ENCODE data around the gene CDC27.
A peak's percentile ranks its signal among the peaks of the same experiment; 100 is the strongest.
"Not testable (repeated sequence)": the region's sequence is repeated elsewhere in the genome, so short reads cannot be mapped to it uniquely, and the experiment has no call there.

CDC27 gene

DNA sequence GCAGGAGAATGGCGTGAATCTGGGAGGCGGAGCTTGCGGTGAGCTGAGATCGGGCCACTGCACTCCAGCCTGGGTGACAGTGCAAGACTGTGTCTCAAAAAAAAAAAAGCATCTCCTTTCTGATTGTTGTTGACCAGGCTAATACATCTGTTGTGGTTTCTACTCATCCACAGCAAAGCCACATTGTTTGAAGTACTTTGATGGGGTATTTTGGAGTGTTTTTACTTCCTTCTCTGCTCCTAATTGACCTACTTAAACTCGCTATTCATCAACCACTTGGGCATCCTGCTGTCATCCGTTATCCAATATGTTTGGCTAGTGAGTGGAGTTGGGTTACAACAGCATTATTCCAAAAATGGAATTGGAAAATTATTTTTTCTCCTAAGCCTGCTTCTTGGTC is 3.5 kb upstream of the CDC27 start:
- peak; percentile 55 for DNase-seq

DNA sequence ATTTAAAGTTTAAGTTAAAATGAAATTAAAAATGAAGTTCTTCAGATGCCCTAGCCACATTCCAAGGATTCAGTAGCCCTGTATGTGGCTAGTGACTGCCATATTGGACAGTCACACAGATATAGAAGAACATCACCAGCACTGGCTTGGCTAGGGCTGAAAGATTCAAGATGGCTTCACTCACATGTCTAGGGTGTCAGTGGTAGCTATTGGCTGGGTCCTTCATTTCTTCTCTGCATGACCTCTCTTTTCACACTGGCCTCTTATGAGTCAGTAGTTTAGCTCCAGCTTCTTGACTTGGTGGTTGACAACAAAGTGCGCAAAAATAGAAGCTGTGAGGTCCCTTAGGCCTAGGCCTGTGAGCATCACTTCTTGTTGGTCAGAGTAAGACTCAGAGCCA is 1.7 kb upstream of the CDC27 start:
- no peak for DNase-seq

DNA sequence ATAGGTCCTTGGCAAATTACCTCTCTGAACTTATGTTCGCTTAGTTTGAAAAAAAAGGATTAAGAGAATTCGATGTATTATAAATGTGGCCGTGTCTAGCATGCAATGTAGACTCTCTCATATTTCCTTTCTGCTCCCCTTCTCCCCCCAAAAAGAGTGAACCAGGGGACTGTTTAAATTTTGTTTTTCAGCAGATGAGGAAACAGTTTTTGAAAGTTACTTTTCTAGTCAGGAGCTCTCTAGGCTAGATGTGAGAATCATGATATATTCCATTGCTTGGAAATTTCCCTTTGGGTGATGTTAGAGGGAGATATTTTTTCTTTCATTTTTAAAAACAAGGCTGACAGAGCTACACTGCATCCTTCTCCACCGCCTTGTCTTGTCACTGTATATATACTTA is 1.1 kb upstream of the CDC27 start:
- DNase-seq: no peak

DNA sequence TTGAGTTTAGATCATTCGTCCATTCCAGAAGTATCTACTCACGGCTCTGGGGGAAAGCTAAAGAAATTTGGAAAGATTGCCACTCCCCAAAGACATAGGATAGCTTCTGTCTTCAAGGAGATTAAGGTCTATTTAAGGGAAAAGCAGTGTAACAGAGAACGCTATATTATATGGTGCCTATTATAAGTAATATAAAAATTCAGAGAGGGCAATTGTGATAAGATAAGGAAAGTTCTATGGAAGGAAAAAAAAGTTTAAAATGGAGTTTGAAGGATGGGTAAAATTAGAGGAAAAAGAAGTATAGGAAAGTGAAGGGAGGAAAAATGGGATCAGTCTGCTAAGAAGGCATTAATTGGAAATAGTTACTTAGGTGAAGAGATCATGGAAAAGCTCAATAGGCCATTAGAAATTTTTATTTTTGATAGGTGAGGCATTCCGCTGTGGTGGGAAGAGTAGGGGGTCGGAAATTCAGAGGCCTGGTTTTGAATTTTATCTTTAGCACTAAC is 690 bp upstream of the CDC27 start:
- no peak for DNase-seq

DNA sequence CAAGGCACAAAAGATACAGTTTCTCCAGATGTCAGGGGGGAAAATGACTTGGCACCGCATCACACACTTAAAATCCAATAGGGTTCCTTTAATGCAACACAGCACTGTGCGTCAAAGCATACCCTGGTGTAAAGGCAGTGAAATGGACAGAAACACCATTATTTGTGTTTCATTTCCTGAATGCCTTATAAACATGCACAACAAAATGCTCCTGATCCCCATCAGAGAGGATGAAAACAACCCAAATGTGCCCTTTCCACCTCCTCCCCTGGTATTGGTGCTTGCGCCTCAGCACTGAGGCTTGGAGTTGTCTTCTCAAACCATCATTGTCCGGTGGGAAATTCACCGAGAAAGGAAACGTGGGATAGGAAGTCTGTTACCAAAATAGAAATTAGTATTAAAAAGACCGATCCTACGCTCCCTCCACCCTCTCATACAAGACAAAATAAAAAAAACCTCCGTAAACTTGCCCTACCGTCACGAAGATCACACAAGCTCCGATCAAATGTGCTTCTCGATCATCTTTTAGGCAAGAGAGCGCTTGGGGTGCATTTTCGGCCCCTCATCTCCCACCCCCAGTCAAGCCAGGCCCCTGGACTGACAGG is 722 bp downstream of the CDC27 start:
- no peak for DNase-seq

DNA sequence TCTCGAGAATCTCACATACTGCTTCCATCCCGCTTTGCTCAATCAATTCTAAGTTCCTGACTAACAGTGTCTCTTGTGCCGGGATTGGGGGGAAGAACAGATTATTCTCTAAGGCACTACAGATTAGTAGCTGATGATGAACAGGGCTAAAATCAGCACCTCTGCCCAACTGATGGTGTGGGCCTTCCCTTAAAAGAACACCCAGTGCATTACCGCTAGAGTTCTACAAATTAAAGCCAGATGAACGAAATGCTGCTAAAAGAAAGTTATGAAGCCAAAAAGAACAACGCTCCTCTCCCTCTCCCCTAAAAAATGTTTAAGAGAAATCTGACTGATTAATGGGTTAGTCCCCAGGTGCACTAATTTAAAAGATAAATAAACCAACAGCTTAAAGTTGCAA is 4.4 kb downstream of the CDC27 start:
- DNase-seq: no peak

DNA sequence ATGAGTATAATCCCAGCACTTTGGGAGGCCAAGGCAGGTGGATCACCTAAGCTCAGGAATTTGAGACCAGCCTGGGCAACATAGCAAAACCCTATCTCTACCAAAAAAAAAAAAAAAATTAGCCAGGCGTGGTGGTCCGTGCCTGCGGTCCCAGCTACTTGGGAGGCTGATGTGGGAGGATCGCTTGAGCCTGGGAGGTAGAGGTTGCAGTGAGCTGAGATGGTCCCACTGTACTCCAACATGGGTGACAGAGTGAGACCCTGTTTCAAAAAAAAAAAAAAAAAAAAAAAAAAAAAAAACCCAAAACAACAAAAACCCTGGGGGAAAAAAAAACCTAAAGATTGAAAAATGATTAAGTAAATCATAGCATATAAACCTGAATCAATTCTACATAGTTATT is 8.1 kb downstream of the CDC27 start:
- DNase-seq: not testable (repeated sequence)

DNA sequence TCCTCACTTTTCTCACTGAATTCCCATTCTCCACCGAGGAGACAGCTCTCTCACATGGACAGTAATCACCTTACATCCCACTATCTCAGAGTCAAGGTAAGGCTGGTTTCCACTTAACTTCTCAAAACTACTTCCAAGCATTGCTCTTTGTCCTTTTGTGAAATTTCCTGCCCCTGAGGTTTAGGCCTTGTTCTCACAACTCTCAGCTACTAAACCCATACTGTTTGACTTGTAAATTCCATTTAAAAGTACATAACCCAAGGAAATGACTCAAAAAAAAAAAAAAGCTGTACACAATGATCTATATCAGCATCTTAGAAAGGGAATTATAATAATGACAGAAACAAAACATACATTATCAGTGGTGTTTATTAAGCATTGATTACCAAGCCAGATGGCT is 8.8 kb downstream of the CDC27 start:
- DNase-seq: no peak

DNA sequence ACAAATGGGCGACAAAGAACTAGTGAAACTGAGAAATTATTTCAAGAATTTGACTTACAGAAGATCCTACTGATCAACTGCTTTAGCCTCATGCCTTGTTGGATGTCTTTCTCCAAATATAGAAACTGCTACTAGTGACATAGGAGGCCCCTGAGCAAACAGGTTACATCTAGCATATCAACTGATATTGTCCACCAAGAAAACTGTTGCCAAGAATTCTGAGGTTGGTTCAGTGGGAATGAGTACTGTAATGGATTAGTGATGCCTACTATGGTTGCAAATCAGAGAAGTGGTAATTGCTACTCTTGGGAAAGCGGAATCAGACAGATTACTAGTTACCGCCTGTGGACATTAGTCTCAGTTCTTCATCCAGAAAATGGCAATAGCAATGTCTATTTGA is 10.0 kb downstream of the CDC27 start:
- no peak for DNase-seq

DNA sequence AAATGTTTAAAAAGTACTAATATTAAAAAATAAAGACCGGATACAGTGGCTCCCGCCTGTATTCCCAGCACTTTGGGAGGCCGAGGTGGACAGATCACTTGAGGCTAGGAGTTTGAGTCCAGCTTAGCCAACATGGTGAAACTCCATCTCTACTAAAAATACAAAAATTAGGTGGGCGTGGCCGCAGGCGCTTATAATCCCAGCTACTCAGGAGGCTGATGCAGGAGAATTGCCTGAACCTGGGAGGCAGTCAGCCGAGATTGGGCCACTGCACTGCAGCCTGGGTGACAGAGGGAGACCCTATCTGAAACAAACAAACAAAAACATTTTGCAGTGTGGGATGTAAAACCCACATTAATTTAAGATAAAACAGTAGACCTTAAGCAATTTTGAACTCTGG is 11.8 kb downstream of the CDC27 start:
- no peak for DNase-seq

DNA sequence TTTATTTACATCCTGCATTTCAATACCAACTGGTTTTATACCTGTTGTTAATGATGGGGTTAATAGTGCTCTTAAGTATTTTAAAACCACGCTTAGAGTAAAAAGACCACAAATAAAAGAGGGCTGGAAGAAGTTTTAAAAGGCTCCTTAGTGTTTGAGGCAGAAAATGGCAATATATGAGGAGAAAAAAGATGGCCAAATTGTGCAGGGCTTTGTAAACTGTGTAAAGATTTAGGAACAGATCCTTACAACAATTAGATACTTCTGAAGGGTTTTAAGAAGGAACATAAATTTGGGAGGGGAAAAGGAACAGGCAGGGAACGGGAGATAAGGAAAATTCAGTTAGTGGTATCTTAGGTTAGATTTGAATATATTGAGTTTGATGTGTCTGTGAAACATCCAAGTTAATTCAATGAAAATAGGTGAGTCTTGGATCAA is 12.7 kb downstream of the CDC27 start:
- no peak for DNase-seq

DNA sequence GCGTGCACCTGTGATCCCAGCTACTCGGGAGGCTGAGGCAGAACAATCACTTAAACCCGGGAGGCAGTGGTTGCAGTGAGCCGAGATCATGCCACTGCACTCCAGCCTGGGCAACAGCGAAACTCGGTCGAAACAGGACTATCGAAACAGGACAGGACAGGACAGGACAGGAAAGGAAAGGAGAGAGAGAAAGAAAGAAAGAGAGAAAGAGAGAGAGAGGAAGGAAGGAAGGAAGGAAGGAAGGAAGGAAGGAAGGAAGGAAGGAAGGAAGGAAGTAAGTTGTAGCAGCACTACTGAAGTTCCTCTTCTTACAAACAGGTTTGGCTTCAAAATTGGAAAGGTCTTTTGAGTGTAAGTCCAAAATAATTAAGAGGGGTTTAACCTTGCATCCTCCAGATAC is 14.3 kb downstream of the CDC27 start:
- DNase-seq: not testable (repeated sequence)

DNA sequence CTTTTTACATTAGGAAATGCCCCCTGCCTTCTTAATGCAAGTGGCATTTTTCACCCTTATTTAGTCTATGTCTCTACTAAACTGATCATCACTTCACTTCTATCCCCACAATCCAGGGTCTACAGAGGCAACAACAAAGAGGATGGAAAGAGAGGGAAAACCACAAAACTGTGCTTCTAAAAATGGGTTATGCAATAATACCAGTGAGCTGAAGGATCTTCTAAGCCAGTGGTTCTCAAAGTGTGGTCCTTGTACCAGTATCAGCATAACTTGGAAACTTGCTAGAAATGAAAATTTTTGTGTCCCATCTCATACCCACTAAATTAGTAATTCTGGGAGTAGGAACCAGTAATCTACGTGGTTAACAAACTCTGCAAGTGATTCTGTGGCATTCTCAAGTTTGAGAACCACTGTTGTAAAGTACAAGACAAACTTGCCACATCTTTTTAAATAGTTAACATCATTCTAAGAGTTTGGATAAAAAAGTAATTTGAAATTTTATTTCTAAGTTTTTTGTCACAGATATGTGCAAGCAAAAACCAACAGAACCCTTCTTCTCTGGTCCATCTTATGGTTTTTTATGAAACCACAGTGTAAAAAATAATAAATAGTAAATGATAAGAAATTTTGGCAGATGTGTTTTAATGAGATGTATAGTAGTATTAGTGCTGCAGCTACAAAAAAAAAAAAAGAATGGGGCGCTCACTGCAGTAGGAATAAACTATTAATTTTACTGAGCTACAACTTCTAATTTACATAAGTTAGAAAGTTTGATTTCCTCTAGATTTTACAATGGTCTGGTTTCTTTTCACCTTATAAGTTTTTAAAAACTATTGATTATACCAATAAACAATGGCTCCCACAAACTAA is 16.2 kb downstream of the CDC27 start:
- DNase-seq: no peak

DNA sequence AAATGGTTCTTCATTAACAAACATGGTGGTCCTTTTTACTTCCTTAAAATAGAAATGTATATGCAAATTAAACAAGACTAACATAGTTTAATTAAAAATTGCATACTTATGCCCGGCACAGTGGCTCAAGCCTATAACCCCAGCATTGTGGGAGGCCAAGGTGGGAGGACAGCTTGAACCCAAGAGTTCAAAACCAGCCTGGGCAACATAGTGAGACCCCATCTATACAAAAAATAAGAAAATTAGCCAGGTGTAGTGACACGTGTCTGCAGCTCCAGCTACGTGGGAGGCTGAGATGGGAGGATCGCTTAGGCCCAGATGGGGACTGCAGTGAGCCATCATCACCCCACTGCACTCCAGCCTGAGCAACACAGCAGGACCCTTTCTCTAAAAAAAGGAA is 18.4 kb downstream of the CDC27 start:
- no peak for DNase-seq

DNA sequence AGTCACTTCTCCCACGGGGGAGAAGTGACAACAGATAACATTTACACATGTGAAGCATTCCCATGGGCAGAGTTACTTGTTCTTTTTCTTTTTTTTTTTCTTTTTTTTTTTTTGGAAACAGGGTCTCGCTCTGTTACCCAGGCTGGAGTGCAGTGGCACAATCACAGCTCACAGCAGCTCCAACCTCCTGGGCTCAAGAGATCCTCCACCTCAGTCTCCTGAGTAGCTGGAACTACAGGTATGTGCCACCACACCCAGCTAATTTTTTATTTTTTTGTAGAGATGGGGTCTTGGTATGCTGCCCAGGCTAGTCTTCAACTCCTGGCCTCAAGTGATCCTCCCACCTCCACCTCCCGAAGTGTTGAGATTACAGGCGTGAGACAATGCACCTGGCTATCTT is 20.2 kb downstream of the CDC27 start:
- not testable (repeated sequence) for DNase-seq

DNA sequence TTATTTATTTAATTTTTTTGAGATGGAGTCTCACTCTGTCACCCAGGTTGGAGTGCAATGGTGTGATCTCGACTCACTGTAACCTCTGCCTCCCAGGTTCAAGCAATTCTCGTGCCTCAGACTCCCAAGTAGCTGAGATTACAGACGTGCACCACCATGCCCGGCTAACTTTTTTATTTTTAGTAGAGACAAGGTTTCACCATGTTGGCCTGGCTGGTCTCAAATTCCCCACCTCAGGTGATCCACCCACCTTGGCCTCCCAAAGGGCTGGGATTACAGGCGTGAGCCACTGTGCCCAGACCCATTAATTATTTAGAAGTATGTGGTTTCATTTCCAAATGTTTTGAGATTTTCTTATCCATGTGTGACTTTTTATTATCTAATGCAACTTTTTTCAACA is 22.2 kb downstream of the CDC27 start:
- DNase-seq: not testable (repeated sequence)

DNA sequence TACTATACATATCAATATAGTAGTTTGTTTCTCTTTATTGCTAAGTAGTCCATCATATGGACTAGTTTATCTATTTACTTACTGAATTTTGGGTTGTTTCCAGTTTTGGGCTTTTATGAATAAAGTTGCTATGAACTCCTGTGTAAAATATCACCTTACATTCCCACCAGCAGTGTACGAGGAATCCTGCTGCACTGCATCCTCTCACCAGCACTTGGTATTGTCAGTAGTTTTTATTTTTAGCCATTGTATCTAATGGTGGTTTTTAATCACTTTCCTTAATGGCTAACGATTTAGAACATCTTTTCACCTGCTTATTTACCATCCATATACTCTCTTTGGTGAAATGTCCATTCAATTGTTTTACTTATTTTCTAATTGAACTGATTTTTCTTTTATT is 24.0 kb downstream of the CDC27 start:
- DNase-seq: no peak

DNA sequence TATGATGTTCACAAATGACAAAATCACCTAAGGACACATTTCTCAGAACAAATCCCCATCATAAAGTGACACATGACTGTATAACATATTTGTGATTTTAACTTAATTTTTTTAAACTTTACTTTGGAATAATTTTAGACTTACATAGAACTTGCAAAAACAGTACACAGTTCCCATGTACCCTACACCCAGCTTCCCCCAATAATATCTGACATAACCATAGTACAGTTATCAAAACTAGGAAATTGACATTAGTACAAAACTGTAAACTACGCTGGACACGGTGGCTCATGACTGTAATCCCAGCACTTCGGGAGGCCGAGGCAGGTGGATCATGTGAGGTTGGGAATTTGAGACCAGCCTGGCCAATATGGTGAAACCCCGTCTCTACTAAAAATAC is 24.8 kb downstream of the CDC27 start:
- DNase-seq: no peak

DNA sequence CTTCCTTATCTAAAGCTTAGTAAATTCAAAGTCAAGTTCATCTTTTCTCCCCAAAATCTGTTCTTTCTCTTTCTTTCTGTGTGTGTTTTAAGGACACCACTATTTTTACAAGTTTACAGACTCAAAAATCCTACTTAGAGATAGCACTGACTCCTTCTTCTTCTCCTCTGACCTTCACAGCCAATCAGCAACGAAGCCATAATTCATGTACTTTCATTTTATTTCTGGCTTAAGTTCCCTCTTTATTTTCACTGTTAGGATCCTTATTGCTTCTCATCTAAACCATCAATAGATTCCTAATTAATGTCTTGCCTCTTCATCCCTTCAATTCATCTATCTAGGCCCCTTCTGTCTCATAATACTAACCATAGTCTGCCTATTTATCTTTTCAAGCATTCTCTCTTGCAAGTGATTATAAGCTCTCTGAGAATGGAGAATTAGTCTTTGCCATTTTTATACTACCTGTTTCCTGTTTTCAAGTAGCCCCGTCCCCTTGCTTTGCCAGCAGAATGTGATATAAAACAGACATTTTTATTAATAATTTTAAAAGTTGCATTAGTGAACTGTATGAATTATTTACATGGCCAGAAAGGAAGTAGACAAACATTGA is 27.0 kb downstream of the CDC27 start:
- no peak for DNase-seq

DNA sequence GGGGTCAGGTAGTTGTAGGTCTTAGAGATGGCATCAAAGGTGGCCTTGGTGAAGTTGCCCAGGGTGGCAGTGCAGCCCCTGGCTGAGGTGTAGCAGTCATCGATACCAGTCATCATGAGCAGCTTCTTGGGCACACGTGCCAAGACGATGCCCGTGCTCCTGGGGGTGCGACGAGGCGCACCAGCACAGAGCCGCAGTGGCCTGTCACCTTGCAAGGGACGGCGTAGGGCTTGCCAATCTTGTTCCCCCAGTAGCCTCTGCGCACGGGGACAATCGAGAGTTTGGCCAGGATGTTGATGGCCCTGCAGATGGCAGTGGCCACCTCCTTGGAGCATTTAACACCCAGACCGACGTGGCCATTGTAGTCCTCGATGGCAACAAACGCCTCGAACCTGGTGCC is 29.8 kb downstream of the CDC27 start:
- no peak for DNase-seq

DNA sequence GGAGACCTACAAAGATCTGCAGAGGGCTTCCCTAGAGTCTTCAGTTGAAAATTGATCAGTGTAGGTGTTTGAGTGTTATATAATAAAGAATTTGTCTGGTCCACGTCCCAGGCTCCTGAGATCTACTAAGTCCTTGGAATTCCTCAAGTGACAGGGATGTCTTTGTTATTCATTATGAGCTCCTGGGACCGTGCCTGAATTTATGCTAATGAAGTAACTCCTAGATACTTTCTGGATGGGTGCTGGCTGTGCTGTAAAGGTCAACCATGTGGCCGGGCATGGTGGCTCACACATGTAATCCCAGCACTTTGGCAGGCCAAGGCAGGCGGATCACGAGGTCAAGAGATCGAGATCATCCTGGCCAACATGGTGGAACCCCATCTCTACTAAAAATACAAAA is 43.7 kb downstream of the CDC27 start:
- no peak for DNase-seq

DNA sequence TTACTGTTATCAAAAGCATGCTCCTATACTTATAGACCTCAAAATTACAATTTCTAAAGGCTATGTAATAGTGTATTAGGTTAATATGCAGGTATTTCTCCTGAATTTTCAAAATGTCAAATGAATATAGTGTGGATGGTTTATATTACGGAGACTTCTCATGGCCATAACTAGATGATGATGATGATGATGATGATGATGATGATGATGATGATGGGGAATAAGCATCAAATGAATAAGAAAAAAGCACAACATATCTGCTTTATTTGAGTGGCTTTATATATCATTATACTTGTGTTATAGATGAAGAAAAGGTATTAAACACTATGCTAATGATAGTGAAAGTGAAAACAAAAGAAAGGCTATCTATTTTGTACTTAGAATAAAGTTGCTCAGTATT is 53.9 kb downstream of the CDC27 start:
- DNase-seq: no peak

DNA sequence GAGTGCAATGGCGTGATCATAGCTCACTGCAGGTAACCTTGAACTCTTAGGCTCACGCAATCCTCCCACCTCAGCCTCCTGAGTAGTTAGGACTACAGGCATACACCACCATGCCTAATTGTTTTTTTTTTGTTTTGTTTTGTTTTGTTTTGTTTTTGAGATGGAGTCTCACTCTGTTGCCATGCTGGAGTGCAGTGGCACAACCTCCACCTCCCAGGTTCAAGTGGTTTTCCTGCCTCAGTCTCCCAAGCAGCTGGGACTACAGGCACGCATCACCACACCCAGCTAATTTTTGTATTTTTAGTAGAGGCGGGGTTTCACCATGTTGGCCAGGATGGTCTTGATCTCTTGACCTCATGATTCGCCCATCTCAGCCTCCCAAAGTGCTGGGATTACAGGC is 54.7 kb downstream of the CDC27 start:
- not testable (repeated sequence) for DNase-seq

DNA sequence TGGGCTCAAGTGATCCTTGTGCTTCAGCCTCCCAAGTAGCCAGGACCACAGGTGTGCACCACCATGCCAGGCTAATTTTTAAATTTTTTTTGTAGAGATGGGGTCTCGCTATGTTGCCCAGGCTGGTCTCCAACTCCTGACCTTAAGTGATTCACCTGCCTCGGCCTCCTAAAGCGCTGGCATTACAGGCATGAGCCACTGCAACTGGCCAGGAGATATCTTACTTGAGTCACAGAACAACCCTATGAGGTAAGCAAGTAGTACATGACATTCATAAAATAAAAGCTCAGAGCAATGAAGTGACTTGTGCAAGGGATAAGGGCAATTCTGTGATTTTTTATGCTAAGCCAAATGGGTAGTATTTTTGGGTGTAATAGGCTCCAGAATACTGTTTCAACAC is 57.3 kb downstream of the CDC27 start:
- DNase-seq: no peak

Data from NCI-H748 treated with DMSO at 0.1 percent for 48 hours (cell line).